HAP-1 (cell line): ENCODE results near the gene IL4I1.
"Not testable (repeated sequence)": the region's sequence is repeated elsewhere in the genome, so short reads cannot be mapped to it uniquely, and the experiment has no call there.

Experiments used
- DNase-seq, 2 experiments: peaks; one replicate each; pipeline ENCODE4 v3.0.0-alpha.2; 2016 to 2020; ENCODE audit warnings: low spot score in 2 of 2
- H3K27me3 ChIP-seq: fragments of 250-450 bp; sonication (Bioruptor Pico); 2 replicates; pipeline ENCODE4 v1.5.1; 2020; ENCODE audit warnings: low read depth, mild to moderate bottlenecking, moderate library complexity
- H3K36me3 ChIP-seq: fragments of 250-450 bp; sonication (Bioruptor Pico); replicated peaks from 2 replicates; pipeline ENCODE4 v1.5.1; 2020; ENCODE audit warnings: mild to moderate bottlenecking
- H3K4me1 ChIP-seq: fragments of 250-450 bp; sonication (Bioruptor Pico); 2 replicates; pipeline ENCODE4 v1.5.1; 2020; ENCODE audit warnings: mild to moderate bottlenecking
- H3K4me3 ChIP-seq: fragments of 250-450 bp; sonication (Bioruptor Pico); 2 replicates; pipeline ENCODE4 v1.5.1; 2020; ENCODE audit warnings: mild to moderate bottlenecking, moderate library complexity
- H3K9me3 ChIP-seq: fragments of 250-450 bp; sonication (Bioruptor Pico); 2 replicates; pipeline ENCODE4 v1.5.1; 2020; ENCODE audit warnings: mild to moderate bottlenecking, moderate library complexity
- in situ Hi-C: fragments of 300-500 bp; cut with MboI; formaldehyde crosslinking; loops from 3 replicates; pipeline ENCODE4 v1.14.3; 2020; ENCODE audit warnings: low sequenced_read_pairs, inconsistent platforms, mixed read lengths

Gene IL4I1

GRCh38 chr19:49896863-49897621 is at the start of gene IL4I1:
Gene IL4I1, minus strand, starts transcription at chr19:49896887. Its CDS starts 727 bp downstream, at chr19:49896160.
- DNase-seq = no peak
- in situ Hi-C loops = no loop called here
- H3K9me3 ChIP-seq = no peaks in the 10 kb centered on the region
- H3K27me3 ChIP-seq = peaks cover 6% of the 10 kb centered on the region; the same call in 1 of the 2 replicates
- H3K4me3 ChIP-seq = no peak within 1 kb of the TSS
- no peaks in the 10 kb centered on the region for H3K4me1 ChIP-seq
- no peaks in the 10 kb centered on the region for H3K36me3 ChIP-seq

- in situ Hi-C loops = no loop called here
- no peak for DNase-seq
- H3K4me3 ChIP-seq = no peak overlapping the region
- no peaks in the 10 kb centered on the region for H3K4me1 ChIP-seq
- H3K27me3 ChIP-seq = peaks cover 14% of the 10 kb centered on the region; the same call in 1 of the 2 replicates
- no peaks in the 10 kb centered on the region for H3K36me3 ChIP-seq
- no peaks in the 10 kb centered on the region for H3K9me3 ChIP-seq
These were observed 49.7 kb upstream of the IL4I1 start for GRCh38 chr19:49946415-49946814.

GRCh38 chr19:49944567-49944966 is 47.9 kb upstream of the IL4I1 start:
- H3K4me3 ChIP-seq, H3K9me3 ChIP-seq, H3K4me1 ChIP-seq, H3K36me3 ChIP-seq, DNase-seq, in situ Hi-C loops: not testable (repeated sequence)
- H3K27me3 ChIP-seq = peaks cover 14% of the 10 kb centered on the region; the same call in 1 of the 2 replicates

- in situ Hi-C loops = no loop called here
- H3K4me1 ChIP-seq = peaks cover 3% of the 10 kb centered on the region
- no peaks in the 10 kb centered on the region for H3K36me3 ChIP-seq
- no peak for DNase-seq
- peaks cover 14% of the 10 kb centered on the region; the same call in 1 of the 2 replicates for H3K27me3 ChIP-seq
- H3K4me3 ChIP-seq = no peak overlapping the region
- H3K9me3 ChIP-seq = no peaks in the 10 kb centered on the region
These were observed 43.8 kb upstream of the IL4I1 start for GRCh38 chr19:49940482-49940791.

- DNase-seq = no peak
- H3K4me3 ChIP-seq = no peak overlapping the region
- no peaks in the 10 kb centered on the region for H3K36me3 ChIP-seq
- in situ Hi-C loops = loop anchor here (5.0 kb wide), 1 partner anchor 42 kb away; no protein-coding TSS in a partner anchor
- H3K27me3 ChIP-seq = peaks cover 14% of the 10 kb centered on the region; the same call in 1 of the 2 replicates
- H3K4me1 ChIP-seq = peaks cover 3% of the 10 kb centered on the region
- H3K9me3 ChIP-seq = no peaks in the 10 kb centered on the region
These were observed 43.2 kb upstream of the IL4I1 start for GRCh38 chr19:49939721-49940481.

GRCh38 chr19:49938662-49939061 is 42.0 kb upstream of the IL4I1 start:
- Histone ChIP-seq H3K36me3 (no peaks in the 10 kb centered on the region), H3K9me3 (no peaks in the 10 kb centered on the region), H3K4me1 (peaks cover 3% of the 10 kb centered on the region), H3K4me3 (no peak overlapping the region), H3K27me3 (peaks cover 12% of the 10 kb centered on the region; the same call in 1 of the 2 replicates)
- in situ Hi-C loops = loop anchor here (5.0 kb wide), 1 partner anchor 44 kb away; no protein-coding TSS in a partner anchor
- no peak for DNase-seq

- Histone ChIP-seq H3K36me3 (no peaks in the 10 kb centered on the region), H3K9me3 (no peaks in the 10 kb centered on the region), H3K27me3 (peaks cover 4% of the 10 kb centered on the region; the same call in 1 of the 2 replicates), H3K4me3 (peak overlapping the region; percentile 30), H3K4me1 (peaks cover 3% of the 10 kb centered on the region)
- peak; percentile 70 to 90 for DNase-seq
- in situ Hi-C loops = loop anchor here (5.0 kb wide), 1 partner anchor 44 kb away; no protein-coding TSS in a partner anchor
These were observed 41.2 kb upstream of the IL4I1 start for GRCh38 chr19:49937750-49938381.

- Histone ChIP-seq H3K4me1 (peaks cover 3% of the 10 kb centered on the region), H3K4me3 (no peak overlapping the region), H3K9me3 (no peaks in the 10 kb centered on the region), H3K36me3 (no peaks in the 10 kb centered on the region), H3K27me3 (no peaks in the 10 kb centered on the region)
- in situ Hi-C loops = loop anchor here (5.0 kb wide), 1 partner anchor 46 kb away; no protein-coding TSS in a partner anchor
- DNase-seq = no peak
These were observed 39.9 kb upstream of the IL4I1 start for GRCh38 chr19:49936549-49936948.

- Histone ChIP-seq H3K36me3 (no peaks in the 10 kb centered on the region), H3K9me3 (no peaks in the 10 kb centered on the region), H3K4me3 (no peak overlapping the region), H3K4me1 (peaks cover 3% of the 10 kb centered on the region), H3K27me3 (no peaks in the 10 kb centered on the region)
- in situ Hi-C loops = no loop called here
- DNase-seq = no peak
These were observed 37.0 kb upstream of the IL4I1 start for GRCh38 chr19:49933643-49934042.

- in situ Hi-C loops = no loop called here
These were observed 36.0 kb upstream of the IL4I1 start for GRCh38 chr19:49932731-49933131.

GRCh38 chr19:49932041-49932451 is 35.4 kb upstream of the IL4I1 start:
- in situ Hi-C loops = no loop called here
- no peak overlapping the region for H3K4me3 ChIP-seq
- no peaks in the 10 kb centered on the region for H3K9me3 ChIP-seq
- DNase-seq = no peak
- no peaks in the 10 kb centered on the region for H3K27me3 ChIP-seq
- H3K4me1 ChIP-seq = peaks cover 15% of the 10 kb centered on the region; the same call in 1 of the 2 replicates
- H3K36me3 ChIP-seq = peaks cover 10% of the 10 kb centered on the region

More at GRCh38 chr19:49932731-49933131, 36.0 kb upstream of the IL4I1 start:
- no peak for DNase-seq
- peaks cover 3% of the 10 kb centered on the region for H3K36me3 ChIP-seq
- no peaks in the 10 kb centered on the region for H3K9me3 ChIP-seq
- no peak overlapping the region for H3K4me3 ChIP-seq
- no peaks in the 10 kb centered on the region for H3K27me3 ChIP-seq
- H3K4me1 ChIP-seq = peaks cover 8% of the 10 kb centered on the region

GRCh38 chr19:49931293-49932040 is 34.8 kb upstream of the IL4I1 start:
- H3K4me3 ChIP-seq = no peak overlapping the region
- in situ Hi-C loops = no loop called here

GRCh38 chr19:49930483-49931011 is 33.9 kb upstream of the IL4I1 start:
- Histone ChIP-seq H3K27me3 (no peaks in the 10 kb centered on the region), H3K4me3 (peak overlapping the region; percentile 4), H3K36me3 (peaks cover 22% of the 10 kb centered on the region), H3K9me3 (no peaks in the 10 kb centered on the region), H3K4me1 (peaks cover 20% of the 10 kb centered on the region; the same call in 1 of the 2 replicates)
- peak in 1 of 2 experiments; percentile 81 for DNase-seq
- in situ Hi-C loops = no loop called here

More at GRCh38 chr19:49931293-49932040, 34.8 kb upstream of the IL4I1 start:
- no peaks in the 10 kb centered on the region for H3K27me3 ChIP-seq
- no peak for DNase-seq
- peaks cover 17% of the 10 kb centered on the region; the same call in 1 of the 2 replicates for H3K4me1 ChIP-seq
- no peaks in the 10 kb centered on the region for H3K9me3 ChIP-seq
- peaks cover 13% of the 10 kb centered on the region for H3K36me3 ChIP-seq
